Effector memory CD4-positive, alpha-beta T cell (primary cell): ENCODE results near the gene ANO6.

Experiments
- DNase-seq, 3 donors: peaks; one replicate each; pipeline ENCODE4 v3.0.0-alpha.2; 2020
- H3K27ac ChIP-seq: 2 replicates; pipeline ENCODE4 v1.7.0; 2013; ENCODE audit warnings: mild to moderate bottlenecking, low read length, moderate library complexity; ENCODE audit not compliant: insufficient read depth, poor library complexity, severe bottlenecking
- H3K27me3 ChIP-seq: replicated peaks from 2 replicates; pipeline ENCODE4 v1.7.0; 2013; ENCODE audit warnings: mild to moderate bottlenecking, low read length; ENCODE audit not compliant: insufficient read depth, control insufficient read depth, poor library complexity, severe bottlenecking
- H3K36me3 ChIP-seq: 2 replicates; pipeline ENCODE4 v1.7.0; 2013; ENCODE audit warnings: mild to moderate bottlenecking, low read length, moderate library complexity; ENCODE audit not compliant: control insufficient read depth, insufficient read depth
- H3K4me1 ChIP-seq: 2 replicates; pipeline ENCODE4 v1.7.0; 2013; ENCODE audit warnings: low read length, mild to moderate bottlenecking; ENCODE audit not compliant: control insufficient read depth, insufficient read depth, poor library complexity, severe bottlenecking
- H3K4me3 ChIP-seq: 2 replicates; pipeline ENCODE4 v1.7.0; 2013; ENCODE audit warnings: low read length, low read depth, mild to moderate bottlenecking; ENCODE audit not compliant: insufficient read depth, poor library complexity, severe bottlenecking
- H3K9me3 ChIP-seq: 2 replicates; pipeline ENCODE4 v1.7.0; 2013; ENCODE audit warnings: mild to moderate bottlenecking, low read length, moderate library complexity; ENCODE audit not compliant: control insufficient read depth

ANO6 gene

DNA sequence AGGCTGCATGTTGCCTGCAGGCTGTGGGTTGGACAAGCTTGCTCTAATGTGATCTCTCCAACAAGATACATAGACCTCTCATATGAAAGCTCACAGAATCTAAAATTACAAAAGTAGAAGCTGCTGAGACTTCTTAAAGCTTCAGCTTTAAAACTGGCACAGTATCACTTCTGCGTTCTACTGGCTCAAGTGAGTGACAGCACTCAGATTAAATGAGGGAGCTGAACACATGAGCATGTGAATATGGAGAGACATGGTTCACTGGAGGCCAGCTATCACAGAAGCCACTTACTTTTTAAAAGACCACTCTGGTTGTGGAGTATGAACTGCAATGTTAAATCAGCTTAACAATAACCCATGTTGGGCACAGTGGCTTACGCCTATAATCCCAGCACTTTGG lies 29.1 kb upstream of the ANO6 start:
- Histone ChIP-seq H3K4me1 (no peaks in the 10 kb centered on the region), H3K4me3 (no peak overlapping the region), H3K27me3 (no peaks in the 10 kb centered on the region), H3K27ac (no peak overlapping the region), H3K9me3 (no peaks in the 10 kb centered on the region), H3K36me3 (no peaks in the 10 kb centered on the region)
- no peak for DNase-seq

DNA sequence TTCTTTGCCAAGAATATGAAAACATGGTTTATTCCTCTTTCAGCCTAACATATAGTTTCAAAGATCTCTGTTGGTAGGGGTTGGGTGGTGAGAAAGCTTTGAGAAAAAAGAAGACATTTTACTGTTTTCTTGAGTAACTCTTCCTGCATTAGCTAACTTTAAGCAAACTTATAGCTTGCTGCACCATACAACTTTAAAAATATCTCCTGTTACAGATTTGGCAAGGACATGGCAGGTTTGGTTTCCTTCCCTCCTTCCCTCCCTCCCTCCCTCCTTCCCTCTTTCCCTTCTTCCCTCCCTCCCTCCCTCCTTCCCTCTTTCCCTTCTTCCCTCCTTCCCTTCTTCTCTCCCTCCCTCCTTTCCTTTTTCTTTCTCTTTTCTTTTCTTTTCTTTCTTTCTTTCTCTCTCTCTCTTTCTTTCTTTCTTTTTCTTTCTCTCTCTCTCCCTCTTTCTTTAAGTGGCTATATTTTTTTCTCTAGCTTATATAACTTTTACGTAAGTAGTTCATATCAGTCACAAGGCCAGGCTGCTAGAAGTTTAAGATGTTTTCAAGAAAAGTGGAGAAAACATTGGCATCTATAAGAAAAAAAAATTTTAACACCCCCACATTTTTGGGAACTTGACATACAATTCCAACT lies 26.0 kb upstream of the ANO6 start:
- Histone ChIP-seq H3K36me3 (no peaks in the 10 kb centered on the region), H3K4me3 (no peak overlapping the region), H3K4me1 (no peaks in the 10 kb centered on the region), H3K9me3 (no peaks in the 10 kb centered on the region), H3K27me3 (no peaks in the 10 kb centered on the region), H3K27ac (no peak overlapping the region)
- no peak for DNase-seq

DNA sequence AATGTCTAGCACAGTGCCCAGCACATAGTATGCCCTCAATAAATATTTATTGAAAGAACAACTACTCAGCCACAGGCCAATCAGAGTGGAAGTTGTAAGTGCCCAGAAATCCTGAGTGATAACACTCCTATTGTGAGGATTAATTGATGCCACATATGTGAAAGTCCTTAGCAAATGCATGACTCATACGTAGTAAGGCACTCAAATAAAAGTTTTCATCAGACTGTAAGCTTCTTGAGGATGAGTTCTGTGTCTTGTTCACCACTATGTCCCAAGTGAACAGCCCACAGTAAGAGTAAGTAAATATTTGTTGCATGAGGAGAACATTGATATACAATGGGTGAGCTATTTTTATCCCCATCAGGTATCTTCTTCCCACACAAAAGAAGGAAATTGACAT lies 24.7 kb upstream of the ANO6 start:
- H3K27ac ChIP-seq, result no peak overlapping the region
- DNase-seq, result no peak

DNA sequence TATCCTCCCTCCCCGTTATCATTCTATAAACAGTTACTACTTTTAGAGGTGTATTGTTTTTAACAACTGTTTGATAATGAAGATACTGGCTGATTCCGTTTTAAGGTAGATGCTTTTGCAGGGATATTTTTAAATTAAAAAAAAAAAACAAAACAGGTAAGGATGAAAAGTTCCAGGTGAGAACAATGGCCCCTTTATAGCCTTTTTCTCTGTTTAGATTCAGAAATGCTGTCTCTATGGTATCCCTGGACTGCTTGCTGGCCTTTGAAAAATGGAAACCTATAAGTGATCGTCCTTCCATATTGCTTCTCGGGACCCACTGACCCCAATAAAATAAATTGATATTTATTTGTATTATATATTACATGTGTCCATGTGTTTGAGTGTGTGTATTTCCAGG lies 23.2 kb upstream of the ANO6 start:
- DNase-seq, result no peak
- no peak overlapping the region for H3K27ac ChIP-seq

More for the DNA sequence above, 24.7 kb upstream of the ANO6 start:
- Histone ChIP-seq H3K4me3 (no peak overlapping the region), H3K27me3 (no peaks in the 10 kb centered on the region), H3K36me3 (no peaks in the 10 kb centered on the region), H3K4me1 (no peaks in the 10 kb centered on the region), H3K9me3 (no peaks in the 10 kb centered on the region)

DNA sequence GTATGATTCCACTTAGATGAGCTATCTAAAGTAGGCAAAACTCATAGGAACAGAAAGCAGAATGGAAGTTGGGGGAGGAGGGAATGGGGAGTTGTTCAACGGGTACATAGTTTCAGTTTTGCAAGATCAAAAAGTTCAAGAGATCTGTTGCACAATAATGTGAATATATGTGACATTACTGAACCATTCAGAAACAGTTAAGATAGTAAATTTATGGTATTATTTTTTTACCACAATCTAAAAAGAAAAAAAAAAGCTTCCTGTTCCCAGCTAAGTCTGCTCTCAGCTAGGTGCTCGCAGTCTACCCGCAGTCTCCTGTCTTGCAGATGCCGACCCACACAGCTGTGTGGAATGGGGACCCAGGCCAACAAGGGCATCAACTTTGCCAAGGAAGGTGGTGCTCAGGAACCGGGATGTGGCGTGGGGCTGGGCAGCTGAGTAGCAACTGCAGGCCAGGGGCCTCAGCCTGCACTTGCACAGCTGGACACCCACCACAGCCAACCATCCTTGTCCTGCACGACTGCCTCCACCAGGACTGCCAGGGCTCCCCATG lies 15.3 kb upstream of the ANO6 start:
- DNase-seq, result no peak
- H3K27ac ChIP-seq, result no peak overlapping the region
- H3K4me3 ChIP-seq, result peak overlapping the region; percentile 6
- no peaks in the 10 kb centered on the region for H3K27me3 ChIP-seq
- no peaks in the 10 kb centered on the region for H3K9me3 ChIP-seq
- H3K4me1 ChIP-seq, result peaks cover 9% of the 10 kb centered on the region
- no peaks in the 10 kb centered on the region for H3K36me3 ChIP-seq

More for the DNA sequence above, 23.2 kb upstream of the ANO6 start:
- no peaks in the 10 kb centered on the region for H3K4me1 ChIP-seq
- no peaks in the 10 kb centered on the region for H3K9me3 ChIP-seq
- H3K36me3 ChIP-seq, result no peaks in the 10 kb centered on the region
- H3K27me3 ChIP-seq, result no peaks in the 10 kb centered on the region
- no peak overlapping the region for H3K4me3 ChIP-seq

DNA sequence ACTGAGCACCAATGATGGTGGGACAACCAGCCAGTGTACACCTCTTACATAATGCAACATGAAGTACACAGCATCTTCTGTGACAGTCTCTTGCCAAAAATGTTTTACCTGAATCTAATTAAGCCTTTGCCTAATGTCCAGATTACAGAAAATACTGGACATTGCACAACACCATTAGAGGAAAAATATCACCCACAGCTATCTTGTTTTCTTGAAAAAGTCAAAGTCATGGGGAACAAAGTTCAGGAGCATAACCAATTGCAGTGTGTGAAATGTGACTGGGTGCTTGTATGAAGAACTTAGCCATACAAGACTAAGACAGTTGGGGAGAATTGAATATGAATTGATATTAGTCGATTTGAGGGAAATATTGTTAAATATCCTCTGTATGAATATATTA lies 12.1 kb upstream of the ANO6 start:
- no peak overlapping the region for H3K27ac ChIP-seq
- H3K27me3 ChIP-seq, result no peaks in the 10 kb centered on the region
- H3K4me1 ChIP-seq, result peaks cover 9% of the 10 kb centered on the region
- DNase-seq, result no peak
- no peaks in the 10 kb centered on the region for H3K36me3 ChIP-seq
- no peak overlapping the region for H3K4me3 ChIP-seq
- no peaks in the 10 kb centered on the region for H3K9me3 ChIP-seq

DNA sequence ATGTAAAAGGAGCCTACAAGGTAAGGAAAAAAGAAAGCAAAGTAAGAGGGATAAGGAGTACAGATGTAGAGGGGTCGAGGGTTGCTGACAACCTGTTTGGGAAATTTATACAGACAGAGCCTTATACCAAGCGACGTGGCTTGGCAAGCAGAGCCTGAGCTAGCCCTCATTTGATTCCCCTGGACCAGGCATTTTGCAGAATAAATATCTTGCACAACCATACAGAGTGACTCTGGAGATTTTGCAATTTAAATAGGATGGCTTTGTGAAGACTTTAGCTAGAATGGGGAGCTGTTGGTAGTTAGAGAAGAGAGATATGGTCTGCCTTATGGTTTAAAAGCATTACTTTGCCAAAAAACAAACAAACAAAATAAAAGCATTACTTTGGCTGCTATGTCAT lies 11.1 kb upstream of the ANO6 start:
- no peaks in the 10 kb centered on the region for H3K36me3 ChIP-seq
- H3K27ac ChIP-seq, result no peak overlapping the region
- H3K9me3 ChIP-seq, result no peaks in the 10 kb centered on the region
- H3K4me1 ChIP-seq, result peaks cover 9% of the 10 kb centered on the region
- no peak for DNase-seq
- H3K4me3 ChIP-seq, result no peak overlapping the region
- H3K27me3 ChIP-seq, result no peaks in the 10 kb centered on the region

DNA sequence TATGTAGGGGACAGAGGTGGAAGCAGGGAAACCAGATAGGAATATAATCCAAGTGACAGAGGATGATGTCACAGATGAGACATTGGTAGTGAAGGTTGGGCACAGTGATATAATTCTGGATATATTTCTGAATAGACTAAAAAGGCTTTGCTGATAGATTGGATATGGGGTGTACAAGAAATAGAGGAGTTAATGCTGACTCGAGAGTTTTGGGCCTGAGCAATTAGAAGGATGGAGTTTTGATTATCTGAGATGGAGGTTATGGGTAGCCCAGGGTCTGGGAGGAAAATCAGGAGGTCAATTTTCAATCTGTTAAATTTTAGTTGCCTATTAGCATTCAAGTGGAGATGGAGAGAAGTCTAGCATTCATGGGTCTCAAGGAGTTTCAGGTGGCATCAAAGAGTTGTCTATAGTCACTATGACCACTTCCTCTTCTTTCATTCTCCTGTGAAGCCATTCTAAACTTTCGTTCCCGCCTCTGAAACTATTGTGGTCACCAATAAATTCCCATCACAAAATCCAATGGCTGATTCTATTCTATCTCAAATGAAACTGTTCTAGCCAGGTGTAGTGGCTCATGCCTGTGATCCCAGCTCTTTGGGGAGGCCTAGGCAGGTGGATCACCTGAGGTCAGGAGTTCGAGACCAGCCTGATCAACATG lies 10.6 kb upstream of the ANO6 start:
- H3K9me3 ChIP-seq, result no peaks in the 10 kb centered on the region
- H3K4me3 ChIP-seq, result no peak overlapping the region
- H3K36me3 ChIP-seq, result no peaks in the 10 kb centered on the region
- no peak overlapping the region for H3K27ac ChIP-seq
- peaks cover 9% of the 10 kb centered on the region for H3K4me1 ChIP-seq
- DNase-seq, result no peak
- H3K27me3 ChIP-seq, result no peaks in the 10 kb centered on the region

DNA sequence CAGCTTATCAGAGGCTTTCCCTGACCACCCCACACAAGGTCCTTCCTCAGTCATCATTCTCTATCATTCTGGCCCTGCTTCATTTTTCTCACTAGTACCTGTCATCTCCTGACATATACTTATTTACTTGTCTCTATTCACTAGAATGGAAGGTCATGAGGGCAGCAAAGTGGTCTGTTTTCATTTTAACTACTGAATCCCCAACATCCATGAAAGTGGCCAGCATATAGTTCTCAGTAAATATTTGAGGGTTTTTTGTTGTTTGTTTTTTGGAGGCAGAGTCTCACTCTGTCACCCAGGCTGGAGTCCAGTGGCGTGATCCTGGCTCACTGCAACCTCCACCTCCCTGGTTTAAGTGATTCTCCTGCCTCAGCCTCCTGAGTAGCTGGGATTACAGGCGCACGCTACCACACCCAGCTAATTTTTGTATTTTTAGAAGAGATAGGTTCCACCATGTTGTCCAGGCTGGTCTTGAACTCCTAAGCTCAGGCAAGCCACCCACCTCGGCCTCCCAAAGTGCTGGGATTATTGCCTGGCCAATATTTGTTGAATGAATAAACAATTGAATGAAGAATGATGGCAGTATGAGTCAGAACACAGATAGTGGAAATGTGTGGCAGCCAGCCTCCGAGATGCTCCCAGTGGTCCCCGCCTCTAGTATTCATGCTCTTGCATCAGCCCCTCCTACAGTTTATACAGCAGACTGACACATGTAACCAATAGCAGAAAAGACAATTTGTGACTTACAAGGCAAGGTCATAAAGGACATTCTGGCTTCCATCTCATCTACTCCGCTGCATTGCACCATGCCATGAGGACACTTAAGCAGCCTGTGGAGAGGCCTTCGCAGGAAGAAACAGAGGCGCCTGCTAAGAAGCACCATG lies 7.0 kb upstream of the ANO6 start:
- Histone ChIP-seq H3K36me3 (no peaks in the 10 kb centered on the region), H3K9me3 (no peaks in the 10 kb centered on the region), H3K27me3 (no peaks in the 10 kb centered on the region), H3K4me3 (no peak overlapping the region), H3K27ac (no peak overlapping the region), H3K4me1 (peaks cover 6% of the 10 kb centered on the region)
- no peak for DNase-seq

DNA sequence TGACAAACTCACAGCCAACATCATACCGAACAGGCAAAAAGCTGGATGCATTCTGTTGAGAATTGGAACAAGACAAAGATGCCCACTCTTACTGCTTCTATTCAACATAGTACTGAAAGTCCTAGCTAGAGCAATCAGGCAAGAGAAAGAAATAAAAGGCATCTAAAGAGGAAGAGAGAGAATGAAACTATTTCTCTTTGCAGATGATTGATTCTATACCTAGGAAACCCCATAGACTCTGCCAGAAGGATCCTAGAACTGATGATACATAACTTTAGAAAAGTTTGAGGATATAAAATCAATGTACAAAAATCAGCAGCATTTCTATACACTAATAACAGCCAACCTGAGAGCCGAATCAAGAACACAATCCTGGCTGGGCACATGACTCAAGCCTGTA lies 6.1 kb upstream of the ANO6 start:
- Histone ChIP-seq H3K27ac (no peak overlapping the region), H3K4me1 (peaks cover 7% of the 10 kb centered on the region), H3K27me3 (no peaks in the 10 kb centered on the region), H3K4me3 (no peak overlapping the region), H3K36me3 (no peaks in the 10 kb centered on the region), H3K9me3 (no peaks in the 10 kb centered on the region)
- DNase-seq, result no peak
